RPMI7951 (cell line): Measurements from ENCODE around the gene IGSF21. TPM values are rescaled to one million over a fixed set of nuclear protein-coding genes. Genes with fewer than 3 reads are reported as not detected.

Source experiments
- DNase-seq: peaks from one replicate; pipeline ENCODE4 v3.0.0-alpha.2; 2012; ENCODE audit warnings: low read depth
- total RNA-seq: library from RNA; depleted of rRNA; stranded (reverse); fragments of >200 nt; shearing (Covaris generic); gene quantifications from 2 replicates; pipeline ENCODE4 v1.2.3, GENCODE V29; 2014

The IGSF21 gene
- total RNA-seq, 1 experiment from 2014 or later = not detected

- no peak for DNase-seq
These were observed 13.5 kb upstream of the IGSF21 start for GRCh38 chr1:18094096-18094495.

GRCh38 chr1:18097206-18097605 lies 10.4 kb upstream of the IGSF21 start:
- no peak for DNase-seq

- no peak for DNase-seq
These were observed 8.6 kb upstream of the IGSF21 start for GRCh38 chr1:18099026-18099425.

- no peak for DNase-seq
These were observed 7.5 kb upstream of the IGSF21 start for GRCh38 chr1:18100060-18100459.

- DNase-seq = peak; percentile 47
These were observed 7.0 kb upstream of the IGSF21 start for GRCh38 chr1:18100491-18101063.

- DNase-seq = no peak
These were observed 6.1 kb upstream of the IGSF21 start for GRCh38 chr1:18101508-18101907.

- no peak for DNase-seq
These were observed 3.7 kb upstream of the IGSF21 start for GRCh38 chr1:18103788-18104421.

- DNase-seq = peak; percentile 30
These were observed 3.0 kb upstream of the IGSF21 start for GRCh38 chr1:18104546-18105100.

GRCh38 chr1:18105196-18105595 lies 2.4 kb upstream of the IGSF21 start:
- no peak for DNase-seq

GRCh38 chr1:18108299-18109057 lies 880 bp downstream of the IGSF21 start:
- no peak for DNase-seq

- no peak for DNase-seq
These were observed 1.6 kb downstream of the IGSF21 start for GRCh38 chr1:18109058-18109755.

- no peak for DNase-seq
These were observed 2.4 kb downstream of the IGSF21 start for GRCh38 chr1:18109756-18110597.

GRCh38 chr1:18110598-18110939 lies 3.0 kb downstream of the IGSF21 start:
- no peak for DNase-seq

GRCh38 chr1:18110968-18111367 lies 3.4 kb downstream of the IGSF21 start:
- DNase-seq = no peak

- DNase-seq = no peak
These were observed 4.2 kb downstream of the IGSF21 start for GRCh38 chr1:18111605-18112297.

GRCh38 chr1:18112611-18113010 lies 5.0 kb downstream of the IGSF21 start:
- no peak for DNase-seq

- no peak for DNase-seq
These were observed 7.3 kb downstream of the IGSF21 start for GRCh38 chr1:18114726-18115410.

- DNase-seq = no peak
These were observed 9.2 kb downstream of the IGSF21 start for GRCh38 chr1:18116777-18117176.

GRCh38 chr1:18118078-18118477 lies 10.5 kb downstream of the IGSF21 start:
- DNase-seq = no peak

- no peak for DNase-seq
These were observed 10.9 kb downstream of the IGSF21 start for GRCh38 chr1:18118491-18118890.
